ENCODE data around the gene UST. TPM values are rescaled to one million over a fixed set of nuclear protein-coding genes. Genes with fewer than 3 reads are reported as not detected.
"Not testable (repeated sequence)": the region's sequence is repeated elsewhere in the genome, so short reads cannot be mapped to it uniquely, and the experiment has no call there.

Gene UST
- total RNA-seq, 1 donor from 2014 or later: 0.32 TPM

GRCh38 chr6:148935705-148936435 is 189.0 kb downstream of the UST start:
- intact Hi-C loops (cut with micrococcal nuclease): no loop called here

- intact Hi-C loops (cut with micrococcal nuclease): no loop called here
These were observed 196.6 kb downstream of the UST start for GRCh38 chr6:148943451-148943850.

- intact Hi-C loops (cut with micrococcal nuclease): loop anchor here (5.0 kb wide), 3 partner anchors 182 to 573 kb away; no protein-coding TSS in a partner anchor
These were observed 197.8 kb downstream of the UST start for GRCh38 chr6:148944608-148945007.

- intact Hi-C loops (cut with micrococcal nuclease): loop anchor here (5.0 kb wide), 3 partner anchors 183 to 572 kb away; no protein-coding TSS in a partner anchor
These were observed 198.6 kb downstream of the UST start for GRCh38 chr6:148945301-148946021.

GRCh38 chr6:148947621-148948444 is 201.0 kb downstream of the UST start:
- intact Hi-C loops (cut with micrococcal nuclease): loop anchor here (1.0 to 5.0 kb wide), 7 partner anchors 186 to 569 kb away; no protein-coding TSS in a partner anchor

- intact Hi-C loops (cut with micrococcal nuclease): no loop called here
These were observed 204.8 kb downstream of the UST start for GRCh38 chr6:148951662-148952061.

- intact Hi-C loops (cut with micrococcal nuclease): no loop called here
These were observed 205.6 kb downstream of the UST start for GRCh38 chr6:148952147-148953035.

GRCh38 chr6:148954461-148954860 is 207.6 kb downstream of the UST start:
- intact Hi-C loops (cut with micrococcal nuclease): no loop called here

- intact Hi-C loops (cut with micrococcal nuclease): no loop called here
These were observed 208.1 kb downstream of the UST start for GRCh38 chr6:148954934-148955333.

GRCh38 chr6:148955441-148955840 is 208.6 kb downstream of the UST start:
- intact Hi-C loops (cut with micrococcal nuclease): no loop called here

GRCh38 chr6:148956163-148956562 is 209.3 kb downstream of the UST start:
- intact Hi-C loops (cut with micrococcal nuclease): not testable (repeated sequence)

- intact Hi-C loops (cut with micrococcal nuclease): no loop called here
These were observed 210.9 kb downstream of the UST start for GRCh38 chr6:148957752-148958151.

GRCh38 chr6:148959008-148959407 is 212.2 kb downstream of the UST start:
- intact Hi-C loops (cut with micrococcal nuclease): no loop called here

GRCh38 chr6:148959501-148959900 is 212.7 kb downstream of the UST start:
- intact Hi-C loops (cut with micrococcal nuclease): no loop called here

- intact Hi-C loops (cut with micrococcal nuclease): no loop called here
These were observed 216.2 kb downstream of the UST start for GRCh38 chr6:148962854-148963515.

GRCh38 chr6:148963738-148964137 is 216.9 kb downstream of the UST start:
- intact Hi-C loops (cut with micrococcal nuclease): no loop called here

GRCh38 chr6:148964467-148964866 is 217.6 kb downstream of the UST start:
- intact Hi-C loops (cut with micrococcal nuclease): no loop called here

GRCh38 chr6:148965287-148965686 is 218.5 kb downstream of the UST start:
- intact Hi-C loops (cut with micrococcal nuclease): no loop called here

GRCh38 chr6:148967011-148967520 is 220.2 kb downstream of the UST start:
- intact Hi-C loops (cut with micrococcal nuclease): no loop called here

GRCh38 chr6:148967541-148967956 is 220.7 kb downstream of the UST start:
- intact Hi-C loops (cut with micrococcal nuclease): no loop called here
